GM18499 (cell line): ENCODE data around the gene INPP5D.
A peak's percentile ranks its signal among the peaks of the same experiment; 100 is the strongest.
"Not testable (repeated sequence)": the region's sequence is repeated elsewhere in the genome, so short reads cannot be mapped to it uniquely, and the experiment has no call there.

ENCODE experiments used
- ATAC-seq: cut with Tn5 transposase; IDR thresholded peaks from one replicate; pipeline ENCODE4 v1.9.1; 2021; ENCODE audit warnings: moderate number of reproducible peaks; ENCODE audit not compliant: insufficient read depth, unreplicated experiment

INPP5D gene

DNA sequence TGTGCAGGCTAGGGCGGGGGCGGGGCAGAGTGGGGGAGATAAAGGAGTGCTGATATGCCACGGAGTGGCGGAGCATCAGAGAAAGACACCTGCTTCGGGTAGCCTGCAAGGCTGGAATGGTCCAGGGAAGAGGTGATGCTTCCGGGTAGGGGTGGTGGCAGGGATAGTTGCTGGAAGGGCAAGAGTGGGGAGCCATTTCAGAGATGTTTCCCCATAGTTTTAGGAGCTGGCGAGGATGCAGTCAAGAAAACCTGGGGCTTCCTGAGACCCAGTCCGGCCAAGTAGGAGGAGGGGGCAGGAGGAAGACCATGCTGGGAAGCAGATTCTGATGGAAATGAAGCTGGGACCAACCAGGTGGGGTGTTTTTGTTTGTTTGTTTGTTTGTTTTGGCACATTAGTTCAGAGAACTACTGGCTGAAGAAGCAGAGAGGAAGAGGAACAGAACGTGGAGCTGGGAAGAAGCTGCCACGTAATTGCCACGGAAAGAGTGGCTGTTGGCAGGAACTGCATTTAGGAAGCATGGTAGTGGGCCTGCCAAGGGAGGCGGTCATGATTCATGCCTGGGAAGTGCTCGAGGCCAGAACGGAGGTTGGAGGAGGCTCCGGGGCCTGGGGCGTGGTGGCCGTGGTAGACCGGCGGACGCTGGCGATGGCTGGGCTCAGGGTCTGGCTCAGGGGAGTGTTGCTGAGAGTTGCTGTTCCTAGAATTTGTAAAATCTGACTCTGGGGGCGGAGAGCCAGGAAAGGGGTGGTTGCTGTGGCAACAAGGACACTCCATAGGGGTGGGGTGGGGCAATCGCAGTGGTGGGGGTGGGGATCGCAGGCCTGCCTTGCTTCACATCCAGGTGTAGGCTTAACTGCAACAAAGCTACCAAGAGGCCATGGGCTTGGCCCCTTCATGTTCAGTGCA, 8.6 kb upstream of the INPP5D start:
- ATAC-seq = no peak

DNA sequence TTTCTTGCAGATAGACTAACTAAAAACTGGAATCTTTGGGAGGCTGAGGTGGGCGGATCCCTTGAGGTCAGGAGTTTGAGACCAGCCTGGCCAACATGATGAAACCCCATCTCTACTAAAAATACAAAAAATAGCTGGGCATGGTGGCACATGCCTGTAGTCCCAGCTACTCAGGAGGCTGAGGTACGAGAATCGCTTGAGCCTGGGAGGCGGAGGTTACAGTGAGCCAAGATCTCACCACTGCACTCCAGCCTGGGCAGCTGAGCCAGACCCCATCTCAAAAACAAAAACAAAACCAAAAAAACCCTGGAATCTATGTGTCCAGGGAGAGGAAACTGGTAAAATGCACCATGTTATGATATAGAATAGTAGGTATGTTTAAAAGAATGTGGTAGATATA, 7.6 kb upstream of the INPP5D start:
- ATAC-seq = not testable (repeated sequence)

DNA sequence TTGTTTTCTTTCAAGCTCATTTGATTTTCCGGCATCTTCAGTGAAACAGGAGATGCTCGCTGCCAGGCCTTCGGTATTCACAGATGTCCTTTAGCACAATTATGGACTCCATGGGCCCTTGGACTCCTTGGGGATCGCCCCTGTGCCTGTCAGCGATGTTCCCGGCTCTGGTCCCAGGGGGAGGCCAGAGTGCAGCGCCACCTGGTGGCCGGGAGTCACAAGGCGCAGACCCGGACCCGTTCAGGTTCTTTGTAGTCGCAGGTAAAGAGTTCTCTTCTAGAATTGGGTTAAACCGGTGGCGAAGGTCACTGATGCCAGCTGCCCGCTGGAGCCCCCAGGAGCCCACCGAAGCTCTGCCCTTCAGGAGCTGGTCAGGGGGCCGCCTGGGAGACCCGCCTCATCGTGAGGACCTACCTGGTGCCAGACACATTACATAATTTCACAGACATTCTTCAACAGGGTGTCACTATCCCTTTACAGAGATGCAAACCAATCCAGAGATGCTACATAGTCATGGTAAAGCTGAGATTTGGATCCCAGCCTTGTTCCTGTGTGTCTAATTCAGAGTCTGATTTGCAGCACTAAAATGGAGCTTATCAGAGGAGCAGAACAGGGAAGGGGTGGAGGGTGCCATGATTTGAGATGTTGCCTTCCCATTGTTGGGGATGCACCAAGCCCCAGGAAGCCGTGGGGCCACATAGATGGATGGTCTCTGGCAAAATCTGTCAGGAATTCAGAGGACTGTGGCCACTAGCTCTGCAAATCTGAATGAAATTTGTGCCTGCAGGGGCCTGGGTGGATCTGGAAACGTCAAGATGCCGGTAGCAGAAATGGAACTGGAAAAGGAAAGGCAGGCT, 6.0 kb upstream of the INPP5D start:
- ATAC-seq = no peak

DNA sequence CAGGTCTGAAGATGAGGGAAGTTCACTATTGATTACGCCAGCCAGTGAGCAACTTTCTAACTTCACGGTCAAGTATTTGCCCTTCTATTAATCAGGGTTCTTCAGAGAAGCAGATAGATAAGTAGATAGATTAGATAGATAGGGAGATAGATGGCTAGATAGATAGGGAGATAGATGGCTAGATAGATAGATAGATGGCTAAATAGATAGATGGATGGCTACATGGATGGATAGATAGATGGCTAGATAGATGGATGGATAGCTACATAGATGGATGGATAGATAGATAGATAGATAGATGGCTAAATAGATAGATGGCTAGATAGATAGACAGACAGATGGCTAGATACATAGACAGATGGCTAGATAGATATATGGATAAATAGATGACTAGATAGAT, 4.8 kb upstream of the INPP5D start:
- ATAC-seq = no peak

DNA sequence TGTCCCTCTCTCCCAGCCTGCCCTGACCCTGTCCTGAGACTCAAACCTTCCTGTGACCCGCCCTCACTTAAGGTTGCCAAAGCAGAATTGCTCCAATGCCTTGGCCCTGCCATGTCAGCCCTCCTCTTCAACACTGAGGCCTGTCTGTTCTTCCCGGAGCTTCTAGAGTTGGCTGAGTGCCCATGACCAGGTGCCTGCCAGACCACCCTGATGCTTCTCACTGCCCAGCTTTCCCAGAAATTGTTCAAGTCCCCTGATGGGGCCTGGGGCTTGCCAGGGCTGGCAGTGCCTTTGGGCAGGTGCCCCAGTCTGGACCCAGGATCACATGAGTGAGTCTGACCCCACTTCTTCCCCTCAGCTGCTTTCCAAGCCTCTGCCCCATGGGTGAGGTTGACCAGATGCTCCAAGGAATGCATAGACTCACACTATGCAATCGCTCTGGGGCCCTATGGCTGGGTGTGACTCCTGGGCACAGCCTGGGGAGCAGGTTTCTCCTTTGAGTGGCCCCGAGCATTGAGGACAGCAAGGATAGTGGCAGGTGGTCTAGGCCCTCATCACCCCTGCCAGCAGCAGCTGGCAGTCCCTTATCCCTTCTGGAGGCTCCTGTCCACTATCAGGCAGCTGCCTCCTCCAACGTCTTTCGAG, 3.1 kb upstream of the INPP5D start:
- no peak for ATAC-seq

DNA sequence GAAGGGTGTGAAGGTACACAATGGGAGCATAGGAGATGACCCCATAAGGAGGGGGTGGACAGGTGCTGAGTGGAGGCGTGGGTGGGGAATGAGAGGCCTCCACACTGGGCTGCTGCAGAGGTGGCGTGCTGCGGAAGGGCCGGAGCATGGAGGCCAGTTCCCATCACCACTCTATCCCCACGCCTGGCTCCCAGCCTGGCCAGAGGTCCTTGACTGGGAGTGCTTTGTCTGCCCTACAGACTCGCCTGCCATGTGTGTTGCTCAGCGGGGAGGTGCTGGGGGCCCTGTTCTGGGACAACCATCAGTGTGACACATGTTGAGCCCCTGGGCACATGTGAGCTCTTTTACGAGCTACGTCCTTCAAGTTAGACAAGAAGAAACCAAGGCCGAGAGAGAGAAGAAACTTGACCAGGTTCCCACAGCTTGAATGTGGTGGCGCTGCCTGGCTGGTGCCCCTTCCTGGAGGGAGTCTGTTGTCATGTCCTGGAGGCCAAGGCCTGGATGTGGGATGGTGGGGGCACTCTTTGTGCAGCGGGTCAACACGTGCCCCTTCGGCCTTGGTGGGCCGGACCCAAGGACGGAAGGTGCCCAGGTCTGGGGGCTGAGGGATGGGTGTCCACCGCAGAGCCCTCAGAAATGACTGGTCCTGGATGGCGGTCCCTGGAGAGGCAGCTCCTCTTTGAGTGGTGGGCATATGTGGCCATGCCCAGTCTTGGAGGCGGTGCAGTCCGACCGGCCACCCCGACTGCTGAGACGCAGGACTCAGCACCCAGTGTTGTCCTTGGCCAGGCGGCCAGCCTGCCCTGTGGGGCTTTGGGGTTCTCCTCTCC, 1.2 kb upstream of the INPP5D start:
- ATAC-seq = no peak

DNA sequence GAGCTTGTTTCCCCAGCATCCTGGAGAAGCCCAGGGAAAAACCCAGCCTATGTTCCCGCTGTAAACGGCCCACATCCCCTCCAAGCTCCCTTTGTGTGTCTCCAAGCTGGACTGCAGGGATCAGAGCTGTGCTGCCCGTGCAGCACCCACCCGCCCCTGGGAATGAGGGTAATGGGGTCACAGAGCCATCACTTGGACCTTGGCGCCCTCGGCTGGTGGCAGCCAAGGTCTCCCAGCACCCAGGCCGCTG, 670 bp upstream of the INPP5D start:
- ATAC-seq = no peak

DNA sequence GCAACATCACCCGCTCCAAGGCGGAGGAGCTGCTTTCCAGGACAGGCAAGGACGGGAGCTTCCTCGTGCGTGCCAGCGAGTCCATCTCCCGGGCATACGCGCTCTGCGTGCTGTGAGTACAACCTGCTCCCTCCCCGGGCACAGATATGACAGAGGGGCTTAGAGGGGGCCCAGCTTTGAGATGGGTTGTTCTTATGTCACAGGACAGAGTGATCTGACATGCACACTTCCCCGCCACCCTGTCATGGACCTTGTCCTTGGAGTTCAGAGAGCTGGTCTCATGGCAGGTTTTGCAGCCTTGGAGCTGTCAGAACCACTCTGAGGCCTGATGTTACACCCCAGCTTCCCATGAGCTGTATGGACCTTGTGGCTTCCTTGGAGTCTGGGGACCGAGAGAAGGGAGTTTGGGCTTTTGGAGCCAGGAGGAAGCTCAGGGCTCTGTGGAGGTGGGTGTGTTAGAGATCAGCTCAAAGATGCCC, 398 bp downstream of the INPP5D start:
- peak; percentile 2 for ATAC-seq

DNA sequence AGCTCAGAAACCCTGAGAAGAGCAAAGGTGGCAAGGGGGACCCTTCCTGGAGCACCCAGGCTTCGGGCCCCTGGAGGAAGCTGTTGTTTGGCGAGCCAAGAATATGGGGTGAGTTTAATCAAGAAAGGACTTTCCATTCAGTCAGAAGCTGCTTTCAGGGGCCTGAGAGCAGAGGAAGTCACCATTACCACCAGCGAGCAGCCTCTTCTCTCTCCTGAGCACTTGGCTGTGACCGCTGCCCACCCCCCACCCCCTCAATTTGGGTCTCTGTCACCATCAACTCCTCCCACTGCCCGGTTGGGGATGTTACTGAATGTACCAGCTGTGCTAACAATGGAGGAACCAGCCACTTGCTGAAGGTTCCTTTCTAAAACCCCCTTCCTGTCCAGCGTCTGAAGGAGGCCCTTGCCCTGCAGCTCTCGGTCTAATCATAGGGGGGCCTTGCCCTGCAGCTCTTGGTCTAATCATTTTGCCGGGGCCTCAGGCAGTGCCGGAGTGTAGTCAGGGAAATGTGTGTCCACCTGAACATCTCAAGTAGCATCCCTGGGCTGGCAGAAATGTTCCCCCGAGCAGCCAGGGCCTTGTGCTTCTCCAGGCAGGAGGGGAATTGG, 943 bp downstream of the INPP5D start:
- ATAC-seq = no peak

DNA sequence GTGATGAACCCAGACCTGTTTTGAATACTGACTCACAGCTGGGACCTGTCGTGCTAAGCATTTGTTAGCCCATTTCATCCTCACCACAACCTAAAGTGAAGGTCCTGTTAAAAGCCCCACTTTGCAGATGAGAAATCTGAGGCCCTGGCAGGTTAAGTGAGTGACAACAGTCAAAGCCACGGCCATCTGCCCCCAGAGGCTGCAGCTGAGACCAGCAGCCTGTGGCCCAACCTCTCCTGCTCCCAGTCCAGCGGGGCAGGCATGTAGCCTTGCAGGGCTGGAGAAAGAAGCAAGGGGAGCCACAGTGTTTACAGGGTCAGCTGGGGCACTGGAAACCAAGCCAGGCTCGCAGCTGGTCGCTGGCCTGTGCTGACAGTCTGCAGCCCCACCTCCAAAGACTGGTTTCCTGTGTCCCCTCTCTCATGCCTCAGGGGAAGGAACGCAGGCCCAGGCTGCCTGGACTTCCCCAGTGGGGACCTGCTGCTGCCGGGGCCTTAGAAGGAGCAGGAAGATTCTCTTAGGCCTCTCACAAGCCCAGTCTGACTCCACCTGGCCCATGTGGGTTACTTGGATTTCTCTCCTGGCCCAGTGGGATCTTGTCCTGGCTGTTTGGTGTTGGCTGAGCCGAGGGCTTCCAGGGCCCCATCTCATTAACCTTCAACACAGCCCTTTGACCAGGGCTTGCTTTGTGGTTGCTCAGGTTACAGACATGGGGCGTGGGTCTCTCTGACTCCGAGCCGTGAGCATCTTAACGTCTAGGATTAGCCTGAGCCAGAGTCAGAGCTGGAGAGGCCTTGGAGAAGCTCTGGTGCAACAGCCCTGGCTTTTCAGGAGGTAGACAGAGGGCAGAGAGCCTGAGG, 1.7 kb downstream of the INPP5D start:
- no peak for ATAC-seq

DNA sequence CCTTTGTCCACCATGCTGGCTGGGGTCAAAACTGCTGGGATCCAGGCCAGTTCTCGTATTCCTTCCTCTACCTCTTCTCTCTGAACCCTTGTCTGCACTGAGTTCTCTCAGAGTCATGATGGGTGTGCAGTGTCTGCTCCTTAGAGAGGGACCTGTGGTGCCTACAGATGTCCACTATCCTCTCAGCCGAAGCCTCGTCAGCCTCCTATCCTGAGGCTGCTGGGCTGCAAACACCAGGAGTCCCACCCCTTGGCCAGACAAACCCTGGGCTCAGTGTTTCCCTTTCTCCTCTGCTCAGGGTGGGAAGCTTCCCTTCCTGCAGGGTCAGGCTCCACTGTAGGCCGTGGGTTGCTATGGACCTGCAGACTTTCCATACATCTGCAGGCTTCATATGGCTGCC, 2.3 kb downstream of the INPP5D start:
- ATAC-seq = no peak

DNA sequence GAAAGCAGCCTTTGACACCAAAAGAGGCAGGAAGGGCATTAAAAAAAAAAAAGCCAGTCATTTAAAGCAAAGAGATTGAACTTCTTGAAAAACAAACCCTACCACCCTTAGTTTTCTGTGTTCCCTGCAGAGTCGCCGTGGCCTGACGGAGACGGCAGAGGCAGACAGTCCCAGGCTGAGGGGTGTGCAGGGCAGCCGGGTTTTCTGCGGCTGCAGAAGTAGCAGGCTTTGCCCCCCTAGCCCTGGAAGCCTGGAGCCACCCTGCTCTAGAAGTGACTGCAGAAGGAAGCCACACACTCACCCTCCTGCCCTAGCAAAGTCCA, 2.8 kb downstream of the INPP5D start:
- no peak for ATAC-seq

DNA sequence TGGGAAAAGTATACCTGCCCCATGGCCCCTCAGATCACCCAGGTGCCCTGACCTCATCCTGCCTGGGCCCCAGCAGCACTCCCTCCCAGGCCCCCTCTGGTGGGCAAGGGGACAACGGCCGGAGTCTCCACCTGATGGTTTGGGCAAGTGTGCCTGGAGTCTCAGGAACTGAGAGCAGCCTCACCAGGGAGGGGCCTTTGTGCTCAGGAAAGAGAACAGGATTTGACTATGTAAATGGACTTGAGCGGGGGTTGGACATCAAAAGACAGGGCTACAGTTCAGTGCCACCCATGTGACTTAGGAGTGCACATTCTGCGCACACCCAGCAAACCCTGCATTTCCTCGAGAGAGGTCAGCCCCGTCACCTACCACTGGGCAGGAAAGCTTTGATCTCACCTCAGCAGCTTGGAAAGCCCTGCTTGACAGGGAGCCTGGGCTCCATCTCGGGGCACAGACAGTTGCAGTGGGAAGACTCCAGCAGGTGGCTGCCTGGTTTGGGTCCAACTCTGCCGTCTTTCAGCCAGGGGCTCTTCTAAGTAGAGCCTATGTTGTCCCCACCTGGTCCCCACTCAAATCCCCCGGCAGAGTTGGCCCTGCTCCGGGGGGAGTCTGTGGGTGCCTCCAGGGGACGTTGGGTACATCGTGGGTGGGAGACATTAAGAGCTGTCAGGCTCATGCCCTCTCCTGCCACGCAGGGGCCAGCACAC, 3.3 kb downstream of the INPP5D start:
- no peak for ATAC-seq

DNA sequence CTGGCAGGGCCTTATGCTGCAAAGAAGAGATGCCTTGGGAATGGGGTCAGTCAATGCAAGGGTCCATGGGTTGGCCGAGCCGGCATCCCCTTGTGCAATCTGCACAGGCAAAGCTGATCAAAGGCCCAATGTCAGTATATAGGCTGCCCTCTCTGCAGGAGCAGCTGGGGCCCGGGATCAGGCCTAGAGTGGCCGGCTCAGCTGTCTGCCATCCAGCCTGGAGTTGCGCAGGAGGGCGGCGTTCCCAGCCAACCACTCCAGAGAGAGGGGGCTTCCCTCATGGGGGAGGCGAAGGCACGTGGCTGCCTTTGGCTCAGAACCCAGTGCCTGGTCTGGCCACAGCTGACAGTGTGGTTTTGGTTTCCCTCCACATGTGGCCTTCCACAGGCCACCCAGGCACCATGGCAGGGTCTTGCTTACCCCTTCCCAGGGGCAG, 3.9 kb downstream of the INPP5D start:
- no peak for ATAC-seq

DNA sequence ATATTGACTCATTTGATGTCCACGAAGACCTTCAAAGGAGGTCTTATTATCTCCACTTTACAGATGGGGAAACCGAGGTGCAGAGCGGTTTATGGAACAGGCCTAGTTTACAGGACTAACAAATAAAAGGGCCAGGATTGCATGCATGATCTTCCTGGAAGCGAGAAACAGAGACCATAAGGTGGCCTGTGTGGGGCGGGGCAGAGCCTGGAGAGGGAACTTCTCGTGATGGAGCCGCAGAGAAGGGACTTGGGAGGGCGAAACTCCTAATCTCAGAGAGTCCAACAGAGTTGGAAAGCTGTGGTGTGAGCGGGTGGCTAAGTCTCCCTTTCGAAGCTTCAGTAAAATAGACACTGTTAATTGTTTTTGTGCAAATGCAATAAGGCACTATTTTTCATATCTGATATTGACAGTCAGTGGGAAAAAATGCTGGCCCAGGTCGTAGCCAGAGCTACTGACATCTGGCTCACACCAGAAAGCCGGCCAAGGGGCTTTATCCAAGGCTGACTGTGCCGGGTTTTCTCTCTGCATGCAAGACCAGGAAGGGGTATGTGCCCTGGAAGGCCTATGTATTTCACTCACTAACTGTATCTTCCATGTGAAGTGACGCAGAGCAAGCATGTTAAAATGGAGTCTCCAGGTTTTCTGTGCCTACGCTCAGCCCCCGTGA, 4.5 kb downstream of the INPP5D start:
- no peak for ATAC-seq

DNA sequence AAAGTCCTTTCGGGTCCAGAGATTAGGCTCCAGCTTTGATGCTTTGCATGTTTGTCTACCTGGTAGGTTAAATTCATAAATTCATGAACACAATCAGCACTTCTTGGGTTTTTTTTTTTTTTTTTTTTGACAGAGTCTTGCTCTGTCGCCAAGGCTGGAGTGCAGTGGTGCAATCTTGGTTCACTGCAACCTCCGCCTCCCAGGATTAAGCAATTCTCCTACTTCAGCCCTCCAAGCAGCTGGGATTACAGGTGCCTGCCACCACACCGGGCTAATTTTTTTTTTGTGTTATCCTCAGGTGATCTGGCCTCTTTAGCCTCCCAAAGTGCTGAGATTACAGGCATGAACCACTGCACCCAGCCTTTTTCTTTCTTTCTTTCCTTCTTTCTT, 5.1 kb downstream of the INPP5D start:
- not testable (repeated sequence) for ATAC-seq

DNA sequence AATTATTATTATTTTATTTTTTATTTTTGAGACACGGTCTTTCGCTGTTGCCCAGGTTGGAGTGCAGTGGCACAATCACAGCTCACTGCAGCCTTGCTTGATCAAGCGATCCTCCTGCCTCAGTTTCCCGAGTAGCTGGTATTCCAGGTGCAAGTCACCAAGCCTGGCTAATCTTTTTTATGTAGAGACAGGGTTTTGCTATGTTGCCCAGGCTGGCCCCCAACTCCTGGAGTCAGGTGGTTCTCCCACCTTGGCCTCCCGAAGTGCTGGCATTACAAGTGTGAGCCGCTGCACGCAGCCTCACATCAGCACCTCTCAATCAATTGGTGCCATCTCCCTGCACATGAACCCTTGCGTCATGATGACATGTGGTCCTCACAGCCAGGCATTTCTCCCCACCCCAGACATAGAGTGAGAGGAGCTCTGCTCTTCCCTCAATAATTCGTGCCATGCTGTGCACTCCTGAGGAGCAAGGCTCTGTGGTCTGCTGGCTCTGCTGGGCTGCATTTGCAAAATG, 5.9 kb downstream of the INPP5D start:
- ATAC-seq = no peak
